Measurements from ENCODE around the gene GPLD1.

The GPLD1 gene

DNA sequence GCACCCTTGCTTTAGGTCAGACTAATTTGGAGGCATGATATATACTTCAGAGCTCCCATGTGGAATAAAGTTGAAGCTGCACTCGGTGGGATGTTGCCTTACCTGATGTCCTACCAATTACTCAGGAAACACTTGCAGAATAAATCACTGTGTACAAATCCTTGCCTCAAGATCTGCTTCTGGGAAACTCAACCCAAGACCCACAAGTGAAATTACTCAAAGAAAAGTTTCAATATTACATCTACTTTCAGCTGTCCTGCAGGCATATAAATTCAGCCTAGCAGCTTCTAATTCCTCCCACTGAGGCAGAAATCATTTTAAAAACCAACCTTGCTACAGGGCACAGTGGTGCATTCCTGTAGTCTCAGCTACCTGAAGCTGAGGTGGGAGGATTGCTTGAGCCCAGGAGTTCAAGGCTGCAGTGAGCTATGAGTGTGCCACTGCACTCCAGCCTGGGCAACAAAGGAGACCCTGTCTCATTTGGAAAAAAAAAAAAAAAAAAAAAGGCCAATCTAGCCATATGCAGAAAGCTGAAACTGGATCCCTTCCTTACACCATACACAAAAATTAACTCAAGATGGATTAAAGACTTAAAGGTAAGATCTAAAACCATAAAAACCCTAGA lies 110.8 kb downstream of the GPLD1 start:
- no peak for DNase-seq

All from effector CD8-positive, alpha-beta T cell (primary cell).